K562 (cell line): ENCODE measurements around the gene USP10. TPM values are rescaled to one million over a fixed set of nuclear protein-coding genes. Genes with fewer than 3 reads are reported as not detected.
A peak's percentile ranks its signal among the peaks of the same experiment; 100 is the strongest.

ENCODE experiments used
- CHD1 ChIP-seq: fragments of 200-600 bp; sonication (generic); IDR thresholded peaks from one replicate; pipeline ENCODE4 v1.6.1; 2012; ENCODE audit warnings: mild to moderate bottlenecking, moderate library complexity, low read length, inconsistent platforms
- ELK3 ChIP-seq: fragments of 450-650 bp; formaldehyde crosslinking; IDR thresholded peaks from 2 replicates; pipeline ENCODE4 v1.4.0; 2020; ENCODE audit warnings: mild to moderate bottlenecking
- ETV5 ChIP-seq: sonication (generic); formaldehyde crosslinking; IDR thresholded peaks from 2 replicates; pipeline ENCODE4 v1.4.0; 2020; ENCODE audit warnings: low read depth, mild to moderate bottlenecking, missing genetic modification reagents
- IFI16 ChIP-seq: fragments of 250-450 bp; sonication (Bioruptor Pico); IDR thresholded peaks from 2 replicates; pipeline ENCODE4 v2.1.2; 2022; ENCODE audit warnings: mild to moderate bottlenecking, inconsistent platforms
- MTA3 ChIP-seq: fragments of 450-650 bp; formaldehyde crosslinking; IDR thresholded peaks from 2 replicates; pipeline ENCODE4 v1.6.1; 2017; ENCODE audit warnings: mild to moderate bottlenecking, borderline replicate concordance
- NFATC3 ChIP-seq: fragments of 450-650 bp; IDR thresholded peaks from 2 replicates; pipeline ENCODE4 v1.6.1; 2017; ENCODE audit warnings: mild to moderate bottlenecking
- NFE2 ChIP-seq: IDR thresholded peaks from 2 replicates; pipeline ENCODE4 v1.6.1; 2014; ENCODE audit warnings: antibody characterized with exemption, low read depth
- POLR2A ChIP-seq: fragments of 450-650 bp; conservative IDR thresholded peaks from 2 replicates; pipeline ENCODE4 v1.6.1; 2016
- POLR2B ChIP-seq: fragments of 450-650 bp; IDR thresholded peaks from 2 replicates; pipeline ENCODE4 v1.6.1; 2018; ENCODE audit warnings: low read depth; ENCODE audit not compliant: partially characterized antibody
- RB1 ChIP-seq: fragments of 450-650 bp; IDR thresholded peaks from 2 replicates; pipeline ENCODE4 v1.6.1; 2017; ENCODE audit warnings: low read depth, mild to moderate bottlenecking
- TEAD4 ChIP-seq, 2 experiments: sonication (generic) in 1 of 2; formaldehyde crosslinking in 1 of 2; IDR thresholded peaks; 2 replicates each; pipeline versions ENCODE4 v1.6.1 to v1.8.0; 2012 to 2022; ENCODE audit warnings: borderline replicate concordance in 1 of 2, inconsistent platforms in 1 of 2, low read length in 1 of 2, mild to moderate bottlenecking in 1 of 2, missing genetic modification reagents in 1 of 2
- XRCC3 ChIP-seq: fragments of 450-650 bp; IDR thresholded peaks from 2 replicates; pipeline ENCODE4 v1.6.1; 2017; ENCODE audit warnings: mild to moderate bottlenecking, moderate library complexity
- YY1 ChIP-seq, 3 experiments: IDR thresholded peaks; 2 replicates each; pipeline ENCODE4 v1.6.1; 2011; ENCODE audit warnings: low read length in 2 of 3, mild to moderate bottlenecking in 2 of 3, moderate library complexity in 2 of 3, borderline replicate concordance in 1 of 3, control low read depth in 1 of 3, low read depth in 1 of 3; ENCODE audit not compliant: insufficient read depth in 3 of 3, insufficient replicate concordance in 2 of 3, control insufficient read depth in 1 of 3, insufficient read length in 1 of 3; ENCODE audit errors: extremely low read depth in 1 of 3
- ZNF395 ChIP-seq: fragments of 200-800 bp; sonication (Bioruptor generic); IDR thresholded peaks from 2 replicates; pipeline ENCODE4 v1.6.1; 2017; ENCODE audit warnings: missing genetic modification characterization, missing compliant biosample characterization
- polyA plus RNA-seq, 8 experiments: library from polyadenylated mRNA; depleted of rRNA in 4 of 8; stranded (reverse) in 5 of 8; unstranded in 3 of 8; fragments of >200 nt; fragmentation: Nextera tagmentation in 2 of 8; fragmentation: Illumina TruSeq in 1 of 8; extraction: Ambion mirVana in 2 of 8; extraction: Trizol in 1 of 8; gene quantifications; 2 replicates each; pipeline versions ENCODE4 v1.2.1 to v1.2.3, GENCODE V29; 2011 to 2014; ENCODE audit warnings: inconsistent platforms in 1 of 8, missing spikeins in 1 of 8
- total RNA-seq, 7 experiments: library from RNA; depleted of rRNA in 6 of 7; stranded (reverse); fragments of >200 nt in 6 of 7; fragmentation: Illumina TruSeq in 2 of 7; extraction: Trizol in 2 of 7; gene quantifications; 2 replicates each; pipeline versions ENCODE4 v1.2.1 to v1.2.3, GENCODE V29; 2011 to 2021; ENCODE audit warnings: low replicate concordance in 1 of 7
- TF ChIP-seq, protein P1 (sequence below): sonication (generic); formaldehyde crosslinking; IDR thresholded peaks from 2 replicates; pipeline ENCODE4 v1.8.1; 2023; ENCODE audit warnings: mild to moderate bottlenecking, missing genetic modification reagents
- TF ChIP-seq, protein P2 (sequence below): sonication (generic); formaldehyde crosslinking; IDR thresholded peaks from 2 replicates; pipeline ENCODE4 v1.8.0; 2022; ENCODE audit warnings: mild to moderate bottlenecking, missing genetic modification reagents, borderline replicate concordance

Gene USP10
- total and polyA plus RNA-seq, 9 of the 15 experiments (the other 6 are each of a cell fraction or from before 2014, with no cell fraction given) = 61.7 to 197 (median 116) TPM

GRCh38 chr16:84724606-84725309 lies 25.0 kb downstream of the USP10 start (continued):
- no peak for TF ChIP-seq ELK3 (CRISPR knock-in tag)
- no peak for TF ChIP-seq IFI16 (CRISPR knock-in tag)
- no peak for TF ChIP-seq POLR2B
- no peak for TF ChIP-seq XRCC3
- no peak for TF ChIP-seq YY1 (IDR thresholded peaks at IDR 0.05; ENCODE audit: borderline replicate concordance in 1 of 3, control insufficient read depth in 1 of 3, extremely low read depth in 1 of 3, insufficient read depth in 3 of 3, insufficient read length in 1 of 3, insufficient replicate concordance in 2 of 3, low read depth in 1 of 3, low read length in 2 of 3)
- TF ChIP-seq RB1 = no peak
- TF ChIP-seq TEAD4 (IDR thresholded peaks at IDR 0.05; ENCODE audit: low read length) = peak; percentile 54; the same call in 1 of the 2 replicates
- TF ChIP-seq TEAD4 (CRISPR knock-in tag; IDR thresholded peaks at IDR 0.05; ENCODE audit: borderline replicate concordance) = no peak
- no peak for TF ChIP-seq CHD1
- TF ChIP-seq, protein P1, sequence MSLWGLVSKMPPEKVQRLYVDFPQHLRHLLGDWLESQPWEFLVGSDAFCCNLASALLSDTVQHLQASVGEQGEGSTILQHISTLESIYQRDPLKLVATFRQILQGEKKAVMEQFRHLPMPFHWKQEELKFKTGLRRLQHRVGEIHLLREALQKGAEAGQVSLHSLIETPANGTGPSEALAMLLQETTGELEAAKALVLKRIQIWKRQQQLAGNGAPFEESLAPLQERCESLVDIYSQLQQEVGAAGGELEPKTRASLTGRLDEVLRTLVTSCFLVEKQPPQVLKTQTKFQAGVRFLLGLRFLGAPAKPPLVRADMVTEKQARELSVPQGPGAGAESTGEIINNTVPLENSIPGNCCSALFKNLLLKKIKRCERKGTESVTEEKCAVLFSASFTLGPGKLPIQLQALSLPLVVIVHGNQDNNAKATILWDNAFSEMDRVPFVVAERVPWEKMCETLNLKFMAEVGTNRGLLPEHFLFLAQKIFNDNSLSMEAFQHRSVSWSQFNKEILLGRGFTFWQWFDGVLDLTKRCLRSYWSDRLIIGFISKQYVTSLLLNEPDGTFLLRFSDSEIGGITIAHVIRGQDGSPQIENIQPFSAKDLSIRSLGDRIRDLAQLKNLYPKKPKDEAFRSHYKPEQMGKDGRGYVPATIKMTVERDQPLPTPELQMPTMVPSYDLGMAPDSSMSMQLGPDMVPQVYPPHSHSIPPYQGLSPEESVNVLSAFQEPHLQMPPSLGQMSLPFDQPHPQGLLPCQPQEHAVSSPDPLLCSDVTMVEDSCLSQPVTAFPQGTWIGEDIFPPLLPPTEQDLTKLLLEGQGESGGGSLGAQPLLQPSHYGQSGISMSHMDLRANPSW (CRISPR knock-in tag) = no peak
- TF ChIP-seq NFE2 = no peak
- TF ChIP-seq MTA3 = peak; percentile 57; the same call in 1 of the 2 replicates
- TF ChIP-seq ETV5 = no peak
- TF ChIP-seq, protein P2, sequence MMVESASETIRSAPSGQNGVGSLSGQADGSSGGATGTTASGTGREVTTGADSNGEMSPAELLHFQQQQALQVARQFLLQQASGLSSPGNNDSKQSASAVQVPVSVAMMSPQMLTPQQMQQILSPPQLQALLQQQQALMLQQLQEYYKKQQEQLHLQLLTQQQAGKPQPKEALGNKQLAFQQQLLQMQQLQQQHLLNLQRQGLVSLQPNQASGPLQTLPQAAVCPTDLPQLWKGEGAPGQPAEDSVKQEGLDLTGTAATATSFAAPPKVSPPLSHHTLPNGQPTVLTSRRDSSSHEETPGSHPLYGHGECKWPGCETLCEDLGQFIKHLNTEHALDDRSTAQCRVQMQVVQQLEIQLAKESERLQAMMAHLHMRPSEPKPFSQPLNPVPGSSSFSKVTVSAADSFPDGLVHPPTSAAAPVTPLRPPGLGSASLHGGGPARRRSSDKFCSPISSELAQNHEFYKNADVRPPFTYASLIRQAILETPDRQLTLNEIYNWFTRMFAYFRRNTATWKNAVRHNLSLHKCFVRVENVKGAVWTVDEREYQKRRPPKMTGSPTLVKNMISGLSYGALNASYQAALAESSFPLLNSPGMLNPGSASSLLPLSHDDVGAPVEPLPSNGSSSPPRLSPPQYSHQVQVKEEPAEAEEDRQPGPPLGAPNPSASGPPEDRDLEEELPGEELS (CRISPR knock-in tag) = no peak
- no peak for TF ChIP-seq NFATC3
- TF ChIP-seq ZNF395 = no peak
- TF ChIP-seq POLR2A = no peak
